ENCODE data around the gene ALS2.

DNA sequence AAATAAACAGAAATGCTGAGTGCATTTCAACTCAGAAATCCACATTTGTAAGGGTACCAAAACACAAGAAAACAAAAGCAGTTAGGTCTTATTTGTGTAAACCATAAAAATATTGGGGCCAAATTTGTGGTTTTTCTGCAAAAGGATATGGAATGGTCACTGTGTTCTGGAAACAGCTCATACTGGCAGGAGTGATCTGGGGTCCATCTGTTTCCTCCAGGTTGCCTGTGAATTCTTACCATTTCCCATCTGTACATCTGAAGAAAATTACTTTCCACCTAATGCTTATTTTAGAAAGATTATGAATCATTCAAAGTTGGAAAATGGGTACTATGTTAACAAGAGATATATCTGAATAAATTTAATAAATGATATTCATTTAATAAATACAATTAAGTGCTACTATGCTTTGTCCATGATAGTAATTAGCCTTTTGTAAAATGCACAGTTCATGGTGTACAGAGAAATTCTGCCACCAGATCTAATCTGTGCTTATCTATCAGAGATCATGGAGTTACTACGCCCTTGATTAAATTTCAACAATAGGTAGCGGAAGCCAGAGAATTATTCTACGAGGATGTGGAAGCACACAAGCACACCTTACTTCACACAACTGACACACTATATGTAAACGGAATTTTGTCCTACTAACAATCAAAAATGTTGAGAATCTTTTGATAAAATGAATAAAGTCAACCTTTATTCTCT, 10.9 kb downstream of the ALS2 start:
- no peak for TF ChIP-seq SIN3A (conservative IDR thresholded peaks at IDR 0.05 in 1 of 2, IDR thresholded peaks at IDR 0.05 in 1 of 2; ENCODE audit: low read depth in 1 of 2, low read length in 2 of 2)
- TF ChIP-seq EP300 (IDR thresholded peaks at IDR 0.05; ENCODE audit: borderline replicate concordance in 1 of 2, low read depth in 2 of 2, low read length in 2 of 2), result no peak
- no peak for TF ChIP-seq KDM1A (IDR thresholded peaks at IDR 0.05; ENCODE audit: borderline replicate concordance, low read length)

All from H1 (cell line).